Ishikawa (cell line): ENCODE measurements around the gene SBF2.

Experiments used
- CEBPB ChIP-seq: IDR thresholded peaks from 2 replicates; pipeline ENCODE4 v1.6.1; 2012
- EGR1 ChIP-seq: IDR thresholded peaks from 2 replicates; pipeline ENCODE4 v1.6.1; 2012
- EP300 ChIP-seq: IDR thresholded peaks from 2 replicates; pipeline ENCODE4 v1.6.1; 2012; ENCODE audit warnings: borderline replicate concordance
- FOXM1 ChIP-seq: IDR thresholded peaks from 2 replicates; pipeline ENCODE4 v1.6.1; 2012; ENCODE audit warnings: low read depth, borderline replicate concordance
- MAX ChIP-seq: IDR thresholded peaks from 2 replicates; pipeline ENCODE4 v1.6.1; 2012
- NFIC ChIP-seq: IDR thresholded peaks from 2 replicates; pipeline ENCODE4 v1.6.1; 2012
- RAD21 ChIP-seq: IDR thresholded peaks from 2 replicates; pipeline ENCODE4 v1.6.1; 2012; ENCODE audit warnings: low read depth
- REST ChIP-seq: IDR thresholded peaks from 2 replicates; pipeline ENCODE4 v1.6.1; 2012; ENCODE audit warnings: low read depth, mild to moderate bottlenecking
- TCF12 ChIP-seq: IDR thresholded peaks from 2 replicates; pipeline ENCODE4 v1.6.1; 2012; ENCODE audit warnings: low read depth
- YY1 ChIP-seq: IDR thresholded peaks from 2 replicates; pipeline ENCODE4 v1.6.1; 2012; ENCODE audit warnings: low read depth
- ZBTB7A ChIP-seq: IDR thresholded peaks from 2 replicates; pipeline ENCODE4 v1.6.1; 2012; ENCODE audit warnings: low read depth
- TF ChIP-seq, protein P1 (sequence below): IDR thresholded peaks from 2 replicates; pipeline ENCODE4 v1.6.1; 2012

- no peak for TF ChIP-seq FOXM1
- no peak for TF ChIP-seq NFIC
- TF ChIP-seq MAX: no peak
- no peak for TF ChIP-seq REST
- no peak for TF ChIP-seq EP300
- no peak for TF ChIP-seq TCF12
- TF ChIP-seq, protein P1, sequence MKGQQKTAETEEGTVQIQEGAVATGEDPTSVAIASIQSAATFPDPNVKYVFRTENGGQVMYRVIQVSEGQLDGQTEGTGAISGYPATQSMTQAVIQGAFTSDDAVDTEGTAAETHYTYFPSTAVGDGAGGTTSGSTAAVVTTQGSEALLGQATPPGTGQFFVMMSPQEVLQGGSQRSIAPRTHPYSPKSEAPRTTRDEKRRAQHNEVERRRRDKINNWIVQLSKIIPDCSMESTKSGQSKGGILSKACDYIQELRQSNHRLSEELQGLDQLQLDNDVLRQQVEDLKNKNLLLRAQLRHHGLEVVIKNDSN: no peak
- no peak for TF ChIP-seq RAD21
- no peak for TF ChIP-seq EGR1
- no peak for TF ChIP-seq YY1
- TF ChIP-seq ZBTB7A: no peak
- no peak for TF ChIP-seq CEBPB
Measured at GRCh38 chr11:10273738-10274137, 20.3 kb downstream of the SBF2 start.
